ENCODE results near the gene PHF13. TPM values are rescaled to one million over a fixed set of nuclear protein-coding genes. Genes with fewer than 3 reads are reported as not detected.
A peak's percentile ranks its signal among the peaks of the same experiment; 100 is the strongest.

PHF13 gene
- total RNA-seq, 1 experiment from 2014 or later, result 37.8 TPM

GRCh38 chr1:6652986-6653385, 39.5 kb downstream of the PHF13 start:
- POLR2A ChIA-PET (ENCODE audit: low non-redundant PET), result no interaction called here
- CTCF ChIA-PET, result no interaction called here
- no TSS peak for BruUV-seq (replicated peaks)
- DNase-seq (ENCODE audit: low spot score), result no peak
- H3K27me3 ChIP-seq (replicated peaks; ENCODE audit: insufficient read depth, low read depth, low read length, poor library complexity), result no peaks in the 10 kb centered on the region
- peaks cover 24% of the 10 kb centered on the region for H3K36me3 ChIP-seq (ENCODE audit: insufficient read depth, low read length, poor library complexity, severe bottlenecking)
- H3K27ac ChIP-seq (ENCODE audit: low read depth, low read length, poor library complexity, severe bottlenecking), result no peak overlapping the region
- peaks cover 12% of the 10 kb centered on the region for H3K4me1 ChIP-seq (ENCODE audit: insufficient read depth, low read length, poor library complexity, severe bottlenecking)
- H3K9me3 ChIP-seq (ENCODE audit: low read depth, low read length, poor library complexity, severe bottlenecking), result no peaks in the 10 kb centered on the region
- intact Hi-C loops (cut with micrococcal nuclease; ENCODE audit: unreplicated experiment), result no loop called here
- no peak for TF ChIP-seq CTCF (conservative IDR thresholded peaks at IDR 0.05; ENCODE audit: low read depth, low read length)
- TF ChIP-seq EZH2 (IDR thresholded peaks at IDR 0.05; ENCODE audit: borderline replicate concordance, low read depth, low read length, poor library complexity, severe bottlenecking), result no peak
- no peak overlapping the region for H3K4me3 ChIP-seq (ENCODE audit: low read depth, low read length, poor library complexity, severe bottlenecking)

GRCh38 chr1:6653436-6654290, 40.1 kb downstream of the PHF13 start:
- Histone ChIP-seq H3K9me3 (ENCODE audit: low read depth, low read length, poor library complexity, severe bottlenecking) (no peaks in the 10 kb centered on the region), H3K4me1 (ENCODE audit: insufficient read depth, low read length, poor library complexity, severe bottlenecking) (peaks cover 12% of the 10 kb centered on the region), H3K36me3 (ENCODE audit: insufficient read depth, low read length, poor library complexity, severe bottlenecking) (peaks cover 24% of the 10 kb centered on the region), H3K4me3 (ENCODE audit: low read depth, low read length, poor library complexity, severe bottlenecking) (no peak overlapping the region), H3K27ac (ENCODE audit: low read depth, low read length, poor library complexity, severe bottlenecking) (no peak overlapping the region), H3K27me3 (replicated peaks; ENCODE audit: insufficient read depth, low read depth, low read length, poor library complexity) (no peaks in the 10 kb centered on the region)
- DNase-seq (ENCODE audit: low spot score), result peak; percentile 50
- no peak for TF ChIP-seq EZH2 (IDR thresholded peaks at IDR 0.05; ENCODE audit: borderline replicate concordance, low read depth, low read length, poor library complexity, severe bottlenecking)
- TF ChIP-seq CTCF (conservative IDR thresholded peaks at IDR 0.05; ENCODE audit: low read depth, low read length), result no peak
- ChIA-PET POLR2A (ENCODE audit: low non-redundant PET) (no interaction called here), CTCF (no interaction called here)
- no TSS peak for BruUV-seq (replicated peaks)
- intact Hi-C loops (cut with micrococcal nuclease; ENCODE audit: unreplicated experiment), result no loop called here

- Histone ChIP-seq H3K4me3 (ENCODE audit: low read depth, low read length, poor library complexity, severe bottlenecking) (no peak overlapping the region), H3K9me3 (ENCODE audit: low read depth, low read length, poor library complexity, severe bottlenecking) (no peaks in the 10 kb centered on the region), H3K4me1 (ENCODE audit: insufficient read depth, low read length, poor library complexity, severe bottlenecking) (peaks cover 12% of the 10 kb centered on the region), H3K27me3 (replicated peaks; ENCODE audit: insufficient read depth, low read depth, low read length, poor library complexity) (no peaks in the 10 kb centered on the region), H3K36me3 (ENCODE audit: insufficient read depth, low read length, poor library complexity, severe bottlenecking) (peaks cover 13% of the 10 kb centered on the region), H3K27ac (ENCODE audit: low read depth, low read length, poor library complexity, severe bottlenecking) (no peak overlapping the region)
- DNase-seq (ENCODE audit: low spot score), result no peak
- TF ChIP-seq EZH2 (IDR thresholded peaks at IDR 0.05; ENCODE audit: borderline replicate concordance, low read depth, low read length, poor library complexity, severe bottlenecking) (no peak), CTCF (conservative IDR thresholded peaks at IDR 0.05; ENCODE audit: low read depth, low read length) (no peak)
- ChIA-PET POLR2A (ENCODE audit: low non-redundant PET) (no interaction called here), CTCF (interaction anchor here (0.6 kb wide), 1 partner anchor 36 kb away, joined by 3 read pairs; no protein-coding TSS in a partner anchor)
- intact Hi-C loops (cut with micrococcal nuclease; ENCODE audit: unreplicated experiment), result no loop called here
- BruUV-seq (replicated peaks), result no TSS peak
These were observed 43.6 kb downstream of the PHF13 start for GRCh38 chr1:6657138-6657537.

All from A673 (cell line).